ENCODE data around the gene CLNK. TPM values are rescaled to one million over a fixed set of nuclear protein-coding genes. Genes with fewer than 3 reads are reported as not detected.

The CLNK gene
- total RNA-seq, 1 experiment from 2014 or later, result not detected

DNA sequence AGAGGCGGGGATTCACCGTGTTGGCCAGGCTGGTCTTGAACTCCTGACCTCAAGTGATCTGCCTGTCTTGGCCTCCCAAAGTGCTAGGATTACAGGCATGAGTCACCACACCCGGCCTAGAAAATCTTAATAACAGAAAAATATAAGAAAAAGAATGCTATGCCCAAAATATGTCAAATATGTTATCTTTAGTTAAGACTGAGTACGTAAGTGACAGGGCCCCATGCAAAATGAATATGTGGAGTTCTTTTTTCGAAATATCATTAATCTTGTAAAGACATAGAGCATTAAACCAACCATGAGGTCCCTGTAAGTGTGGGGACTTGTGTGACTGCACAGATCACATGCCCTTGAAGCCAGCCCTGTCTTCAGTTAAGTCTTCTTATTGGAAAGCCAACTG, 218.4 kb downstream of the CLNK start:
- DNase-seq (ENCODE audit: low read depth, low spot score) (no peak), ATAC-seq (no peak)
- ChIA-PET POLR2A (no interaction called here), CTCF (no interaction called here), RAD21 (ENCODE audit: low non-redundant PET in 1 of 2, low total read pairs in 2 of 2, uncharacterized antibody in 2 of 2, unreplicated experiment in 2 of 2) (no interaction called here)
- H2AFZ ChIP-seq (ENCODE audit: low read depth, low read length, poor library complexity, severe bottlenecking), result no peak overlapping the region
- no peak overlapping the region for H3K4me2 ChIP-seq (ENCODE audit: low read length)
- H3K4me3 ChIP-seq (replicated peaks in 1 of 2; ENCODE audit: low read depth in 1 of 2, low read length in 2 of 2), result no peak overlapping the region
- no peak overlapping the region for H3K27ac ChIP-seq (ENCODE audit: low read depth, low read length)
- no peaks in the 10 kb centered on the region for H3K36me3 ChIP-seq (ENCODE audit: control insufficient read depth in 1 of 2, insufficient read depth in 2 of 2, low read length in 2 of 2)
- no peaks in the 10 kb centered on the region for H3K9me3 ChIP-seq (ENCODE audit: control insufficient read depth in 1 of 2, insufficient read depth in 1 of 2, low read depth in 1 of 2, low read length in 2 of 2)
- BruUV-seq (replicated peaks), result no TSS peak
- intact Hi-C loops (cut with micrococcal nuclease), result no loop called here
- H3K9ac ChIP-seq (ENCODE audit: low read length), result no peak overlapping the region
- H3K79me2 ChIP-seq (ENCODE audit: insufficient read depth, low read length), result no peaks in the 10 kb centered on the region
- H3K27me3 ChIP-seq (ENCODE audit: insufficient read depth, low read length), result no peaks in the 10 kb centered on the region
- TF ChIP-seq RAD21 (IDR thresholded peaks at IDR 0.05; ENCODE audit: low read depth), result no peak
- no peak for TF ChIP-seq CEBPB (IDR thresholded peaks at IDR 0.05; ENCODE audit: low read depth)
- no peak for TF ChIP-seq EZH2phosphoT487 (IDR thresholded peaks at IDR 0.05; ENCODE audit: borderline replicate concordance)
- no peak for TF ChIP-seq ZNF274 (IDR thresholded peaks at IDR 0.05; ENCODE audit: low read depth, low read length)
- no peak for TF ChIP-seq SRF (IDR thresholded peaks at IDR 0.05; ENCODE audit: low read depth)
- TF ChIP-seq CBX3 (IDR thresholded peaks at IDR 0.05; ENCODE audit: low read depth), result no peak
- no peak for TF ChIP-seq ZFX (IDR thresholded peaks at IDR 0.05)
- no peak for TF ChIP-seq JUND (IDR thresholded peaks at IDR 0.05)
- H3K4me1 ChIP-seq (ENCODE audit: control insufficient read depth in 1 of 2, insufficient read depth in 2 of 2, low read length in 2 of 2), result no peaks in the 10 kb centered on the region
- H3K9me2 ChIP-seq (ENCODE audit: insufficient read depth), result no peaks in the 10 kb centered on the region
- no peaks in the 10 kb centered on the region for H4K20me1 ChIP-seq (ENCODE audit: insufficient read depth)

DNA sequence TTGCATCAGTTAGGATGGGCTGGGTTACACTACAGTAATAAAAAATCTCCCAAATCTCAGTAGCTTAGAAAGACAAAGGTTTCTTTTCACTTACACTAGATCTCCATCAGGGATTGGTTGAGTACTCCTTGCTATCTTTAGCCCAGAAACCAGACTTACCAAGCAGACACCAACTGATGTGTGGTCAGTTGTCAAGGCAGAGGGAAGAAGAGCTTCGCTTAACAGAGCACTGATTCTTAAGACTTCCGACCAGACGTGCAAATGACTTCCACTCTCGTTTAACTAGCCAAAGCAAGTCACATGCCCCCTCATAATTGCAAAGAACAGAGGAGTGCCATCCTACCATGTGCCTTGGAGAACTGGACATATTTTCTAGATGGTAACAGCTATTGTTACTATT, 221.7 kb downstream of the CLNK start:
- no peaks in the 10 kb centered on the region for H3K36me3 ChIP-seq (ENCODE audit: control insufficient read depth in 1 of 2, insufficient read depth in 2 of 2, low read length in 2 of 2)
- no peak for DNase-seq (ENCODE audit: low read depth, low spot score)
- ChIA-PET CTCF (no interaction called here), RAD21 (ENCODE audit: low non-redundant PET in 1 of 2, low total read pairs in 2 of 2, uncharacterized antibody in 2 of 2, unreplicated experiment in 2 of 2) (interaction anchor here in 1 of 2 experiments (0.6 kb wide), 1 partner anchor 11 kb away, joined by 4 read pairs; no protein-coding TSS in a partner anchor), POLR2A (no interaction called here)
- H3K9me3 ChIP-seq (ENCODE audit: control insufficient read depth in 1 of 2, insufficient read depth in 1 of 2, low read depth in 1 of 2, low read length in 2 of 2), result no peaks in the 10 kb centered on the region
- H3K79me2 ChIP-seq (ENCODE audit: insufficient read depth, low read length), result no peaks in the 10 kb centered on the region
- intact Hi-C loops (cut with micrococcal nuclease), result no loop called here
- no peaks in the 10 kb centered on the region for H4K20me1 ChIP-seq (ENCODE audit: insufficient read depth)
- no peak overlapping the region for H3K4me3 ChIP-seq (replicated peaks in 1 of 2; ENCODE audit: low read depth in 1 of 2, low read length in 2 of 2)
- H3K9ac ChIP-seq (ENCODE audit: low read length), result no peak overlapping the region
- no peak overlapping the region for H3K27ac ChIP-seq (ENCODE audit: low read depth, low read length)
- H3K9me2 ChIP-seq (ENCODE audit: insufficient read depth), result no peaks in the 10 kb centered on the region
- H3K4me1 ChIP-seq (ENCODE audit: control insufficient read depth in 1 of 2, insufficient read depth in 2 of 2, low read length in 2 of 2), result peaks cover 0 to 3% of the 10 kb centered on the region in 2 experiments; a peak in 1 of 4 replicates
- no peak for ATAC-seq
- no TSS peak for BruUV-seq (replicated peaks)
- H3K4me2 ChIP-seq (ENCODE audit: low read length), result no peak overlapping the region
- H2AFZ ChIP-seq (ENCODE audit: low read depth, low read length, poor library complexity, severe bottlenecking), result no peak overlapping the region
- no peaks in the 10 kb centered on the region for H3K27me3 ChIP-seq (ENCODE audit: insufficient read depth, low read length)
- TF ChIP-seq POLR2AphosphoS5 (IDR thresholded peaks at IDR 0.05; ENCODE audit: low read depth, low read length) (no peak), SP1 (IDR thresholded peaks at IDR 0.05; ENCODE audit: low read depth) (no peak), SIN3A (IDR thresholded peaks at IDR 0.05; ENCODE audit: low read depth) (no peak), JUND (IDR thresholded peaks at IDR 0.05) (no peak), FOSL1 (IDR thresholded peaks at IDR 0.05; ENCODE audit: low read depth) (no peak), YY1 (IDR thresholded peaks at IDR 0.05; ENCODE audit: extremely low read depth, insufficient replicate concordance, low read depth, low read length) (no peak), CBX3 (IDR thresholded peaks at IDR 0.05; ENCODE audit: low read depth) (no peak), EZH2phosphoT487 (IDR thresholded peaks at IDR 0.05; ENCODE audit: borderline replicate concordance) (no peak), TCF7L2 (IDR thresholded peaks at IDR 0.05; ENCODE audit: borderline replicate concordance, extremely low read depth, insufficient read depth, insufficient read length) (no peak), ELF1 (IDR thresholded peaks at IDR 0.05; ENCODE audit: borderline replicate concordance, low read depth) (no peak), EGR1 (IDR thresholded peaks at IDR 0.05; ENCODE audit: low read depth) (no peak)
- TF ChIP-seq, protein P1, sequence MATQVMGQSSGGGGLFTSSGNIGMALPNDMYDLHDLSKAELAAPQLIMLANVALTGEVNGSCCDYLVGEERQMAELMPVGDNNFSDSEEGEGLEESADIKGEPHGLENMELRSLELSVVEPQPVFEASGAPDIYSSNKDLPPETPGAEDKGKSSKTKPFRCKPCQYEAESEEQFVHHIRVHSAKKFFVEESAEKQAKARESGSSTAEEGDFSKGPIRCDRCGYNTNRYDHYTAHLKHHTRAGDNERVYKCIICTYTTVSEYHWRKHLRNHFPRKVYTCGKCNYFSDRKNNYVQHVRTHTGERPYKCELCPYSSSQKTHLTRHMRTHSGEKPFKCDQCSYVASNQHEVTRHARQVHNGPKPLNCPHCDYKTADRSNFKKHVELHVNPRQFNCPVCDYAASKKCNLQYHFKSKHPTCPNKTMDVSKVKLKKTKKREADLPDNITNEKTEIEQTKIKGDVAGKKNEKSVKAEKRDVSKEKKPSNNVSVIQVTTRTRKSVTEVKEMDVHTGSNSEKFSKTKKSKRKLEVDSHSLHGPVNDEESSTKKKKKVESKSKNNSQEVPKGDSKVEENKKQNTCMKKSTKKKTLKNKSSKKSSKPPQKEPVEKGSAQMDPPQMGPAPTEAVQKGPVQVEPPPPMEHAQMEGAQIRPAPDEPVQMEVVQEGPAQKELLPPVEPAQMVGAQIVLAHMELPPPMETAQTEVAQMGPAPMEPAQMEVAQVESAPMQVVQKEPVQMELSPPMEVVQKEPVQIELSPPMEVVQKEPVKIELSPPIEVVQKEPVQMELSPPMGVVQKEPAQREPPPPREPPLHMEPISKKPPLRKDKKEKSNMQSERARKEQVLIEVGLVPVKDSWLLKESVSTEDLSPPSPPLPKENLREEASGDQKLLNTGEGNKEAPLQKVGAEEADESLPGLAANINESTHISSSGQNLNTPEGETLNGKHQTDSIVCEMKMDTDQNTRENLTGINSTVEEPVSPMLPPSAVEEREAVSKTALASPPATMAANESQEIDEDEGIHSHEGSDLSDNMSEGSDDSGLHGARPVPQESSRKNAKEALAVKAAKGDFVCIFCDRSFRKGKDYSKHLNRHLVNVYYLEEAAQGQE (IDR thresholded peaks at IDR 0.05; ENCODE audit: low read depth), result no peak
- TF ChIP-seq, protein P2, sequence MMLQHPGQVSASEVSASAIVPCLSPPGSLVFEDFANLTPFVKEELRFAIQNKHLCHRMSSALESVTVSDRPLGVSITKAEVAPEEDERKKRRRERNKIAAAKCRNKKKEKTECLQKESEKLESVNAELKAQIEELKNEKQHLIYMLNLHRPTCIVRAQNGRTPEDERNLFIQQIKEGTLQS (IDR thresholded peaks at IDR 0.05), result no peak

Data from HCT116 (cell line).